Urinary bladder (tissue), 4 donors: ENCODE data around the gene THNSL1. TPM values are rescaled to one million over a fixed set of nuclear protein-coding genes. Genes with fewer than 3 reads are reported as not detected.

ENCODE experiments used
- DNase-seq: peaks from one replicate; pipeline ENCODE4 v3.0.0-alpha.2; 2015; ENCODE audit errors: extremely low spot score
- H3K27ac ChIP-seq: one replicate; pipeline ENCODE4 v1.5.1; 2013; ENCODE audit warnings: low read depth, mild to moderate bottlenecking, moderate library complexity
- H3K36me3 ChIP-seq: one replicate; pipeline ENCODE4 v1.6.1; 2013; ENCODE audit warnings: mild to moderate bottlenecking, moderate library complexity; ENCODE audit not compliant: insufficient read depth
- H3K4me1 ChIP-seq: one replicate; pipeline ENCODE4 v1.6.1; 2013; ENCODE audit warnings: mild to moderate bottlenecking, moderate library complexity; ENCODE audit not compliant: insufficient read depth
- H3K4me3 ChIP-seq: one replicate; pipeline ENCODE4 v1.5.1; 2013; ENCODE audit warnings: low read depth, low read length
- WGBS: extraction: QIAGEN DNeasy Blood & Tissue Kit; methylation state at CpG from one replicate; pipeline ENCODE4 v1.1.7; 2013; 5-methylcytosine and 5-hydroxymethylcytosine counted together
- polyA plus RNA-seq: library from polyadenylated mRNA; stranded (reverse); fragments of 200-250 nt; gene quantifications from one replicate; pipeline ENCODE4 v1.2.3, GENCODE V29; 2013
- total RNA-seq: library from RNA; depleted of rRNA; stranded (reverse); fragments of >200 nt; gene quantifications from one replicate; pipeline ENCODE4 v1.2.3, GENCODE V29; 2014
- donor health status: healthy with polysubstance abuse.
- donor health status: healthy.

The THNSL1 gene
- total and polyA plus RNA-seq, 2 donors = 2.1 to 10.9 TPM

DNA sequence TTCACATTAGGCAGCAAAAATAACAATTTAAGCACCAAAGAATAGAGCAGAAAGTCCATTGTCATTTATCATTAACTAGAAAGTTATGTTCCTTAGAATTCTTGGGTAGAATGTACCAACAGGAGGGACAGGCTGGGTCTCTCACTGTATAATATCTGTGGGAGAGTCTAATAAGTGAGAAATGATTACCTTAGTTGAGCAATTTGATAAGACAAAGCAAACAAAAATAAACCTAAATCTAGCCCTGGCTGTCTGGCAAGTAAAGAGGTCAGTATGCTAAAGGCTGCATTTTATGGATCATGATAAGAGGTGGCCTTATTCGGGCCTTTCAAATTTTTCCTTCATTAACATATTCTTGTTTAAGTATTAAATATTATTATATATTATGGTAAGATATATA lies 35.6 kb downstream of the THNSL1 start:
- H3K36me3 ChIP-seq = no peaks in the 10 kb centered on the region
- 80% methylated on average over 1 of the region's 1 CpG for WGBS
- no peaks in the 10 kb centered on the region for H3K4me1 ChIP-seq
- no peak overlapping the region for H3K4me3 ChIP-seq
- DNase-seq = no peak
- H3K27ac ChIP-seq = no peak overlapping the region

DNA sequence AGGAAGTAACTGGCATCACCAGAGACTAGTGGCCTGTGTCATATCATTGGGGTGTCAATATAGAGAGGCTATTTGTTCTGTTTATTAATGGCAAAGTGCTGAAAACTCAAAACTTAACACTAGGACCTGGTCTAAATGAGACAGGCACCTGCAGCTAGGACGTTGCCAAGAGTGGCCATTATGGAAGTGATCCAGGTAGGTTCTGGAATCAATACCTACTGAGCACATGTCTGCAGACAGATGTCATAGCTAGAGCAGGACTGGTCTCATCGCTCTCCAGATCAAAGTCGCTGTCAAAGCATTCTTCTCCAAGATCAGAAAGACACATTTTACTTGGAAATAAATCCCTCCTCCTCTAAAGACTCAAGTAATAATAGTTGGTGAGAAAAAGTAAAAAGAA lies 40.3 kb downstream of the THNSL1 start:
- no peak for DNase-seq
- 84% methylated on average over 3 of the region's 3 CpGs for WGBS
- Histone ChIP-seq H3K4me1 (no peaks in the 10 kb centered on the region), H3K36me3 (no peaks in the 10 kb centered on the region), H3K4me3 (no peak overlapping the region), H3K27ac (no peak overlapping the region)

DNA sequence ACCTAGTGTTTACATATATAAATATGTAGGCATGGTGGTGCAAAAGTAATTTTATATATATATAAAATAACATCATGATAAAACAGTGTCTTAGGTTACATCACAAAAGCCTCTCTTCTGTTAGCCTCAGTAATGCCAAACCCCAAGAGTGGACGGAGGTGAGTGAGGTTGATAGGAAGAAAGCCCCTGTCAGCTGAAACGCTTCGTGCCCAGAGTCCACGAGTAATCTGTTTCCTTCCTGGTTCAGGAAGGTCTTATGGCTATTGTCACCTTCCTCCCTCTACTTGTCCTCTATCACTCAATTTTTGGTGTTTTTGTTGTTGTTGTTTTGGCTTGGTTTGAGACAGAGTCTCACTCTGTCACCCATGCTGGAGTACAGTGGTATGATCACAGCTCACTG lies 41.5 kb downstream of the THNSL1 start:
- no peak for DNase-seq
- Histone ChIP-seq H3K4me3 (no peak overlapping the region), H3K4me1 (no peaks in the 10 kb centered on the region), H3K36me3 (no peaks in the 10 kb centered on the region), H3K27ac (no peak overlapping the region)
- 64% methylated on average over 4 of the region's 4 CpGs for WGBS

DNA sequence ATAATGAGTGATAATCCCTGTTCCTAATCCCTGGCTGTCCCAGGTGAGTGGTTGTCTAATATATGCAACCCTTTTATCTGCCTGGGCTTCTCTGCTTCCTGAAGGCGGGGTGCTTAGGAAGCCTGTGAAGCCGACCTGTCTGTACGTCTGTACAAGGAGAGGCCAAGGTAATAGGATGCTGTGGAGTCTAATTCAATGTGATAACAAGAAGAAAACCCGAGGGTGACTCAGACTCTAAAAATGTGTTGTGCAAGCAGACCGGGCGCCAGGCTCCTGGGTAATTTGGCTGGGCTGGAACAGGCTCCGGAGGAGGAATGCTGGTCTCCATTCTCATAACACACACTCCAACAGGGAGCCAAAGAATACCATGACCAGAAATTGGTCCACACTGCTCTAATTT lies 43.6 kb downstream of the THNSL1 start:
- 46% methylated on average over 7 of the region's 7 CpGs for WGBS
- no peak for DNase-seq
- Histone ChIP-seq H3K27ac (no peak overlapping the region), H3K4me3 (no peak overlapping the region), H3K4me1 (no peaks in the 10 kb centered on the region), H3K36me3 (no peaks in the 10 kb centered on the region)

DNA sequence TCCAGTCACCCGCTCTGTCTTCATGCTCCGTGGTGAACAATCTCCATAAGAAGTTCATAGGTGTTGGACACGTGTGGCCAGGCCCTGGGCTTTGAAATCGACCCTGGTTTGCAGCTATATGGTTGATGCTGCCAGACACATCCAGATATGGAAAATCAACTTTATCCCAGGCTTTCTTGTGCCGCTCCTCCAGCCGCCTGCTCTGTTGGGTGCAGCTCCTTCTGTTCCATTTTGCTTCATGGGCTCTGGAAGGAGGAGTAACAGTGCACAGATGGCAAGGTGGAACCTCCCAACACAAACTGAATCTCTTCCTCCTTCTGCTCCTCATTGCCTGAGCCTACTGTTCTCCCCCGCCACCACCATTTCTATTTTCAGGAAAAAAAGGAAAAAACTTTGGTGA lies 44.7 kb downstream of the THNSL1 start:
- Histone ChIP-seq H3K4me3 (no peak overlapping the region), H3K36me3 (no peaks in the 10 kb centered on the region), H3K4me1 (no peaks in the 10 kb centered on the region), H3K27ac (no peak overlapping the region)
- no peak for DNase-seq
- 95% methylated on average over 7 of the region's 7 CpGs for WGBS

DNA sequence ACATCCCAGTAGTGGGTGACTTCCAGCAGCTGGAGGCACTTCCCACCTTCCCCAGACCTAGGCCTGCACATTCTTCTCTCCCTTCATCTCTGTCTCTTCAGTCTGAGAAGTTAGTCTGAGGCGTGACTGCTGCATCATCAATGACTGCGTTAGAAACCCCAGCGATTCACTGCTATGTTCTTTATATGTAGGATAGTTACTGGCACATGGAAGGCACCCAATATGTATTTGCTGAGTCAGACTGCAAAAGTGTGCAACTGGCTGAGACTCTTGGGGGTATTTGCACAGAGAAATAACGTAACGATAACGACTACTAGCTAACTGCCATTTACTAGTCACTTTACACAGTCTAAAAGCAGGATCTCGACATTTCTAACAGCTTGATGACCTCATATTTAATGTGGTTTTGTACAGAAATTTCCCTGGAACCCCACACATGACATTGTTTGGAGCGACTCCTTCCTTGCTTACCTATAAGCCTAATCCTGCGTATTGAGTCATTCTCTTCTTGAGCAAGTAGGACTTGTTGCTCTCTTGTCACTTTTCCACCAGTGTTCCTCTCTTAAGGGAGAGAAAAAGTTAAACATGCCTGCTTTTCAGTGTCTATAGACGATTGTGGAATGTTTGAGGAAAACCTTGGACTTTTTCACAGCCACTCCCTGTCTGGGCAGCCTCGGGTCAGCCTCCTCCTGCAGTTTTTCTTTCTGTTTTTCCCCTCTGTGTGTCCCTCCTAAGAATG lies 45.5 kb downstream of the THNSL1 start:
- Histone ChIP-seq H3K36me3 (no peaks in the 10 kb centered on the region), H3K4me3 (no peak overlapping the region), H3K4me1 (no peaks in the 10 kb centered on the region), H3K27ac (no peak overlapping the region)
- no peak for DNase-seq
- 71% methylated on average over 11 of the region's 11 CpGs for WGBS

DNA sequence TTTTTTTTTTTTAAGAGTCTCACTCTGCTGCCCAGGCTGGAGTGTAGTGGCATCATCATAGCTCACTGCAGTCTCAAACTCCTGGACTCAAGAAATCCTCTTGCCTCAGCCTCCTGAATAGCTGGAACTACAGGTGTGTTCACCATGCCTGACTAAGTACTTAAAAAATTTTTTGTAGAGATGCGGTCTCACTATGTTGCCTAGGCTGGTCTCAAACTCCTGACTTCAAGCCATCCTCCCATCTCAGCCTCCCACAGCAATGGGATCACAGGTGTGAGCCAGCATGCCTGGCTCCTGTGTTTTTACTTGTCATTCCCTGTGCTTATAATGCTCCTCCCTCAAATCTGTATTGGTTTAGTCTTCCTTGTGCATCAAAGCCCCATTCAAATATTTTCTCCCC lies 46.7 kb downstream of the THNSL1 start:
- WGBS = 98% methylated on average over 1 of the region's 1 CpG
- Histone ChIP-seq H3K27ac (no peak overlapping the region), H3K4me3 (no peak overlapping the region), H3K4me1 (no peaks in the 10 kb centered on the region), H3K36me3 (no peaks in the 10 kb centered on the region)
- DNase-seq = no peak

DNA sequence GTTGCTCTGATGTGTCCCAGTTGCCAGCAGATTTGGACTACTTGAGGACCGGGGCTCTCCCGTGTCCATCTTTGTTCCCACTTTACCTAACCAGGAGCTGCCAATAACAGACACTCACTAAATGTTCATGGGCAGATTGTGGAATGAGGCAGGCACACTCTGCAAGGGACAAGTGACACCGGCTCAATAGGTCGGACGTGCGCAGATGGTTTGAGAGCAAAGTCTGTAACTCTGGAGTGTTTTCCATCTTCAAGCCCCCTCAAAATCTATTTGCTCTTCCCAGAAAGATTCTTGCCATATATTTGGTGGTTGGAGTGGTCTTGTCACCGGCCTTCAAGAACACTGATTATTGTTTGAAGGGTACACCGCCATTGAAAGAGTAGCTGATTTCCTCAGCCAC lies 47.2 kb downstream of the THNSL1 start:
- Histone ChIP-seq H3K4me3 (no peak overlapping the region), H3K4me1 (no peaks in the 10 kb centered on the region), H3K36me3 (no peaks in the 10 kb centered on the region), H3K27ac (no peak overlapping the region)
- no peak for DNase-seq
- 92% methylated on average over 8 of the region's 8 CpGs for WGBS

DNA sequence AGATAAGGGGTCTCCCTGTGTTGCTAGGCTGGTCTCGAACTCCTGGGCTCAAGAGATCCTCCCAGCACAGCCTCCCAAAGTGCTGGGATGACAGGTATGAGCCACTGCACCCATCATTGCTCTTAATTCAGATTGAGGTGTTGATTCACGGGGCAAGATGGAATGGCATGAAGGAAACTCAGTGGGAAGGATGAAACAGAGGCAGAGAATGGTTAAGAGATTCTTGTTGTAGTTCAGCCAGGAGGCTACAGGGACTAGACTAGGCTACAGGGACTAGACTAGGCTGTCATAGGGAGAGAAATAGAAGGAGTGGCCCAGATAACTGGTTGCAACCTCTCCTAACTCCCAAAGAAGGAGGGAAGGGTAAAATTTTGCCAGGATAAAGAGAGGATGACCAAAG lies 48.0 kb downstream of the THNSL1 start:
- WGBS = 85% methylated on average over 2 of the region's 2 CpGs
- H3K4me3 ChIP-seq = no peak overlapping the region
- H3K4me1 ChIP-seq = no peaks in the 10 kb centered on the region
- no peaks in the 10 kb centered on the region for H3K36me3 ChIP-seq
- no peak for DNase-seq
- H3K27ac ChIP-seq = no peak overlapping the region

DNA sequence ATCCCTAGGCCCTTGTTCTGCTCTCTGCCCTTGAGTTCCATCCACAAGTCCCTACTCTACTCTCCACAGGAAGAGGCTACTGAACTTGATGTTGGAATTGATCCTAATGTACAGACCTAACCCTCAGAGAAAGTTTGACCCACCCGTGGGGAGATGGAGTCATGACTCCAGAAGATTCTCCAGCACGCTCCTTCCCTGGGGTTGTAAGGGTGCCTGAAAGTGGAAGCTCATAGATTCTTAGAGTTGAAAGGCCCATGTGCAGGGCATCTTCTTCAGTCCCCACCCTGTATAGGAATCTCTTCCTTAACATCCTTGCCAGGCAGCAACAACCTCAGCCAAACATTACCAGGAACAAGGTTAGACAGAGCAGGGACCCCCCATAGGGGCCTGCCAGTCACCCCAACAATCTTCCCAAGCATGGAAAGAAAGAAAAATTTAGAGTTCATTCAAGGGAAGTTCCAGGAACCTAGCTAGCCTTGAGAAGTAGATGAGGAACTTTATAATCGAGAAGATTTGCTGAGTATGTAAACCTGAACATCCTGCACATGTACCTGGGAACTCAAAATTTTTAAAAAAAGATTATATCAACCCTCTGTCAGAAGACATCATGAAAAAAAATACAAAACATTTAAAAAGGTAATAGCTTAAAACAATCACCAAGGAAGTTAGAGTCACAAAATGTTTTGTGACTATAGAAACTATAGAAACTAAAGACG lies 49.5 kb downstream of the THNSL1 start:
- no peaks in the 10 kb centered on the region for H3K4me1 ChIP-seq
- H3K4me3 ChIP-seq = no peak overlapping the region
- no peaks in the 10 kb centered on the region for H3K36me3 ChIP-seq
- no peak overlapping the region for H3K27ac ChIP-seq
- 92% methylated on average over 4 of the region's 4 CpGs for WGBS
- DNase-seq = no peak

DNA sequence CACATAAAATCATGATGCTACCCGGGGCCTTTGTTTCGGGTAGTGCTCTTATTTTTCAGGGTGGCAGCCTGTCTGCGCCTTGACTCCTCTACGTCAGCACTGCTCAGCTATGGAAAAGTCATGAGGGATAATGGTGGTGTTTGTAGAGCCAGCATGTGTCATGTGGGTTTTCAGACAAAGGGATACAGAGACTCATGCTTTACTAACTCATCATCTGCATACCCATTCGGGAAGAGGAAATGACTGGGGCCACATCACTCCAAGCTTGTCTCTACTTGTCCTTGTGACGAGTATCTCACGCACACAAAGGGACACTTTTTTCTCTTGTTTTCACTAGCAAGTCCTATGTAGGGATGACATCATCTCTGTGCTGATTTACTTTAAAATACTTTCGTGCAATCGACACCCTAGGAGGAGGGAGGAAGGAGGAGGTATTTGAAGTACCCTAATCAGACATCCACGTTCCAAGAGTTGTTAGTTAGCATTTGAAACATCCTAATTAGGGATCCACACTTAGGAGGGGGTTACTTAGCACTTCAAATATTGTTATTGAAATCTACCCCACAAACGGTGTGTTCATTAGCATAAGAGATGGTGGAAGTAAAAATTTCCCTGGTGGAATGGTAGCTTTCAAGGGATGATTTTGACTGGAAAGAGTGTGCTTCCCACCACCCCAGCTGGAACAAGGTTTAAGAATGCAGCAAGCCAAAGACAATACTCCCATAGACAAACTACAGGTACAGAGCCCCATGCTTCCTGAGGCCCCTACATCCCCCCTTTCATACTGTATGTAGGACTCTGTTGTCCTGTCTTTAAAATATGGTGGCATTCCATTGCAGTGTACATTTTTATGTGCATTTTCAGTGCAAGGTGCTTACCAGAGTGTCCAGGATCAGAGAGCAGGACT lies 52.0 kb downstream of the THNSL1 start:
- Histone ChIP-seq H3K36me3 (no peaks in the 10 kb centered on the region), H3K4me3 (no peak overlapping the region), H3K4me1 (no peaks in the 10 kb centered on the region), H3K27ac (no peak overlapping the region)
- no peak for DNase-seq
- 63% methylated on average over 11 of the region's 11 CpGs for WGBS

DNA sequence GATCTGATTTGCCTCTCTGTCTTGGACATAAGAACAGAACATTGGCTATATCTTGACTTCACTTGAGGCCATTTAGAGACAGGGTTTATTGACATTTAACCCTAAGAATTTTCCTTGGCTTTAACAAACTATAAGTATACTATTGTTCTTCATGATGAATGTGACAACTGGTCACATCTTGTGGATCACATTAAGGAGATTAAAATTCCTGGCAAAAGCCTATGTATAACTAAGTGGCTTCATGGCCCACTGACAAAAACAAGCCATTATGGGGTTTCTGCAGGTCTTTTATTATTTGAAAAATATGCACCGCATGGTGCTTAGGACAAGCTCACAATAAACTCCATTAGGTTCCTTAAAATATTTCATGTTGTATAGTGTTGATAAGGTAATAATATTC lies 54.8 kb downstream of the THNSL1 start:
- 93% methylated on average over 1 of the region's 1 CpG for WGBS
- no peak overlapping the region for H3K27ac ChIP-seq
- no peak for DNase-seq
- no peaks in the 10 kb centered on the region for H3K36me3 ChIP-seq
- H3K4me3 ChIP-seq = no peak overlapping the region
- no peaks in the 10 kb centered on the region for H3K4me1 ChIP-seq

DNA sequence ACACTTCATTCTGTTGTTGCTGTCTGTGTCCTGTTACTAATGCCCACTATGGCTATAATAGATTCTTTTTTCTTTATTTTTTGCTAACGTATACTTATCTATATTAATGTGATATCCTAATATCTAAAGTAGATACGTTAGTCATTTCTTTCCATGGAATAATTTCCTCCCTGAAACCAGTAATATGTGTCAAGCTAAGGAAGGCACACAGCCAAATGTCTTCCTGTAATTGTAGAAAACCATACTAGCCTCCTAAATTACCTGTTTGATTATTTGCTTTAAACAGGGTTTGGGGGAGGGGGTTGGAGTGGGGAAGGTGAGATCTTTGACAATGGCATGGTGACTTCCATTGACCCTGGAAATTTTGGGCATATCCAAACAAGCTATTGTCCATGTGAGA lies 56.4 kb downstream of the THNSL1 start:
- Histone ChIP-seq H3K36me3 (no peaks in the 10 kb centered on the region), H3K4me1 (no peaks in the 10 kb centered on the region), H3K27ac (no peak overlapping the region), H3K4me3 (no peak overlapping the region)
- 70% methylated on average over 2 of the region's 2 CpGs for WGBS
- DNase-seq = no peak

DNA sequence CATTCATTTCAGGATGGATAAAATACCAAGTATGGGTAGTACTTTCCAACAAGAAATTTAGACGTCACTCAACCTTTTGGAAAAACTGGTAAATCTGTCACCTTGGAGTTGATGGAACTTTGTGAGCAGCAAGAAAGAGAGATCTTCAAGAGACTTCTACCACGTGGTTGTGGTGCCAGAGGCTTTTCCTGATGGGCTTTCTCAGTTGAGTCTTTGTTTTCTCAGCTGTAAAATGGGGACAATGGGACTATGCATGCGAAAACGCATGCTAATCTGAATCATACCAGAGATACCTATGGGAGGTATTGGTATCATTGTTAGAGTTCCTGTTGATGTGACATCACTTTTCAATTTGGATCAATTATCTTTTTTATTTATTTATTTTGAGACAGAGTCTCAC lies 59.4 kb downstream of the THNSL1 start:
- Histone ChIP-seq H3K4me1 (no peaks in the 10 kb centered on the region), H3K4me3 (no peak overlapping the region), H3K27ac (no peak overlapping the region), H3K36me3 (no peaks in the 10 kb centered on the region)
- DNase-seq = no peak
- WGBS = 84% methylated on average over 4 of the region's 4 CpGs
